PFSK-1 (cell line): ENCODE results near the gene KLF6.
A peak's percentile ranks its signal among the peaks of the same experiment; 100 is the strongest.

Experiments
- POLR2AphosphoS5 ChIP-seq: IDR thresholded peaks from 2 replicates; pipeline ENCODE4 v1.6.1; 2012; ENCODE audit warnings: low read depth, mild to moderate bottlenecking, control low read depth, low read length, moderate library complexity
- TAF1 ChIP-seq: IDR thresholded peaks from 2 replicates; pipeline ENCODE4 v1.6.1; 2012; ENCODE audit warnings: low read length, control low read depth, borderline replicate concordance; ENCODE audit not compliant: insufficient read depth

DNA sequence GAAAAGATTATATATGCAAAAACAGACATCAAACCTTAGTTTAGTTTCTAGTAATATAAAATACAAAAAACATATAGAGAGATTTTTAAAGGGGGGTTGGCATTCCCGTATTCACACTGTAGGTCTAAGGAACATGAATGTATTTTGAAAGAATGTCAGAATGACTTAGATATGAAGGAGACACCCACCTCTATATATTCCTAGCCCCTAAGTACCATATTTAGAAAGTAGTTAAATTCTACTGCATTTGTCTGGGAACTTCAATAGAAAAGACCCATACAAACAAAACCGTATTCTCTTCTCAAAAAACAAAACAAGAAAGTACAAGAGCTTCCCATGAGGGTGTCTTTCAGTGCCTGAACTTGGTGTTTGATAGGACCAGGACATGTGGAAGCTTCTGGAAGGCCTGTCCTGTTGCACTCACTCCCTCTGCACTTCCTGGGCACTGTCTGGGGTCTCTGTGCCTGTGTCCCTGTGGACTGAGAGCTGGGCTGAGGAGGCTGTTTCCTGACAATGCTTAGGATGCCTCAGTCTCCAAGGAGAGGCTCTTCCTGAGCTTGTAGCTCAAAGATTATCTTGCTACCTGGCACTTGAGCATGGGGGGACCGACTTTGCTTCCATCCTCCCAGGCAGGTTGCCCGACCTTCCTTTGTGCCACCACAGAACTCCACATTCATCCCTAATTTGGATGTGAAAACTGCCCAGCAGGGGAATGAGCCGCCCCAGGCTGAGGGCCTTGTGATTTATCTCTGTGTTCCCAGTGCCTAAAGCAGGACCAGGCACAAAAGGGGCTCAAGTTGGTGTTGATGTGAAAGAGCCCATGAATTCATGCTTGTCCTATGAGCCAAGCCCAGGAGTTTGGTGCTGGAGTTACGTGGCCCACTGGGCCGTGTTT, 44.4 kb upstream of the KLF6 start:
- TF ChIP-seq TAF1 (0 out of 2 replicates have a peak, but pooled peaks have one; percentile 22), POLR2AphosphoS5 (no peak)
